Measurements from ENCODE around the gene NUDT3. TPM values are rescaled to one million over a fixed set of nuclear protein-coding genes. Genes with fewer than 3 reads are reported as not detected.

NUDT3 gene
- total RNA-seq, 4 donors from 2014 or later = 32.2 to 66.3 (median 46.9) TPM

DNA sequence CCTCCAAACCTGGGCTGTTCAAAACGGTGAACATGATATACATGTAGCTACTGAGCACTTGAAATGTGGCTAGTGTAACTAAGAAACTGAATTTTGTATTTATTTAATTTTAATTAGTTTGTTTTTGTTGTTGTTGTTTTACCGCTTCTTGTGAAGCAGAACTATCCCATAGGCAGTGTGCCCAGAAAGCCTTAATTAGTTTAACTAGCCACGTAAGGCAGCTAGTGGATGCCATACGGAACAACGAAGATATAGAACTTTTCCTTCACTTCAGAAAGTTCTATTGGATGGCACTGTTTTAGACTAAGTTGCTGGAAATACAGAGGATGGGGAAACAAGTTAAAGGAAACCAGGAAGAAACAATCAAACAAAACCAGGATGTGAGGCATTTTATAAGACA, 70.6 kb downstream of the NUDT3 start:
- H3K4me3 ChIP-seq = no peak overlapping the region
- no peak overlapping the region for H3K27ac ChIP-seq
- no peaks in the 10 kb centered on the region for H3K9me3 ChIP-seq
- no peaks in the 10 kb centered on the region for H3K27me3 ChIP-seq
- no peak for TF ChIP-seq POLR2AphosphoS5 (IDR thresholded peaks at IDR 0.05)
- ATAC-seq = no peak
- peaks cover 0 to 35% (median 0%) of the 10 kb centered on the region in 3 donors for H3K4me1 ChIP-seq
- WGBS, 2 donors (ENCODE audit: low coverage in 1 of 2) = 92 to 93% methylated on average over 4 to 5 of the region's 5 CpGs
- H3K36me3 ChIP-seq = peaks cover 0 to 5% of the 10 kb centered on the region in 2 donors

DNA sequence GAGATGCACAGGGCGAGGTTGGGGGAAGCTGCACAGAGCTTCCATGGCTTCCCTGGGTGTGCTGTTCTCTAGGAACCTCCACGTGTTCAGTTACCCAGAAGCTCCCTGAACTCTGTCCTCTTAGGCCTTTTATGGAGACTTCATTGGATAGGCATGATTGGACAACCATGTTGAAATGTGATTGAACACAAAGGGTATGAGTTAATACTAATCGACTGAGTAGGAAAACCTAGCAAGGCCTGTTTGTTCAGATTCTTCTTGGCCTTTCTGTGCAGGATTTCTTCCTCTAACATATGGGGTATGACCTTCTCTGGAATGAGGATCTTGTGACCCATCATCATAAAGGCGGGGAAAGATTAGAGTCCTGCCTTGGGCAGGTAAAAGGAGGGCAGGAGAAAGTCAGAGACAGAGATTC, 73.0 kb downstream of the NUDT3 start:
- H3K4me3 ChIP-seq = no peak overlapping the region
- H3K36me3 ChIP-seq = peaks cover 0 to 5% of the 10 kb centered on the region in 2 donors
- H3K27me3 ChIP-seq = no peaks in the 10 kb centered on the region
- H3K9me3 ChIP-seq = no peaks in the 10 kb centered on the region
- ATAC-seq = no peak
- 91 to 93% methylated on average over 3 of the region's 4 CpGs for WGBS, 2 donors (ENCODE audit: low coverage in 1 of 2)
- H3K27ac ChIP-seq = no peak overlapping the region
- H3K4me1 ChIP-seq = peaks cover 0 to 34% (median 0%) of the 10 kb centered on the region in 3 donors
- TF ChIP-seq POLR2A (IDR thresholded peaks at IDR 0.05) (no peak), EP300 (IDR thresholded peaks at IDR 0.05) (no peak), POLR2AphosphoS5 (IDR thresholded peaks at IDR 0.05) (no peak)
- TF ChIP-seq, protein P1, sequence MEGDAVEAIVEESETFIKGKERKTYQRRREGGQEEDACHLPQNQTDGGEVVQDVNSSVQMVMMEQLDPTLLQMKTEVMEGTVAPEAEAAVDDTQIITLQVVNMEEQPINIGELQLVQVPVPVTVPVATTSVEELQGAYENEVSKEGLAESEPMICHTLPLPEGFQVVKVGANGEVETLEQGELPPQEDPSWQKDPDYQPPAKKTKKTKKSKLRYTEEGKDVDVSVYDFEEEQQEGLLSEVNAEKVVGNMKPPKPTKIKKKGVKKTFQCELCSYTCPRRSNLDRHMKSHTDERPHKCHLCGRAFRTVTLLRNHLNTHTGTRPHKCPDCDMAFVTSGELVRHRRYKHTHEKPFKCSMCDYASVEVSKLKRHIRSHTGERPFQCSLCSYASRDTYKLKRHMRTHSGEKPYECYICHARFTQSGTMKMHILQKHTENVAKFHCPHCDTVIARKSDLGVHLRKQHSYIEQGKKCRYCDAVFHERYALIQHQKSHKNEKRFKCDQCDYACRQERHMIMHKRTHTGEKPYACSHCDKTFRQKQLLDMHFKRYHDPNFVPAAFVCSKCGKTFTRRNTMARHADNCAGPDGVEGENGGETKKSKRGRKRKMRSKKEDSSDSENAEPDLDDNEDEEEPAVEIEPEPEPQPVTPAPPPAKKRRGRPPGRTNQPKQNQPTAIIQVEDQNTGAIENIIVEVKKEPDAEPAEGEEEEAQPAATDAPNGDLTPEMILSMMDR (IDR thresholded peaks at IDR 0.05) = no peak

DNA sequence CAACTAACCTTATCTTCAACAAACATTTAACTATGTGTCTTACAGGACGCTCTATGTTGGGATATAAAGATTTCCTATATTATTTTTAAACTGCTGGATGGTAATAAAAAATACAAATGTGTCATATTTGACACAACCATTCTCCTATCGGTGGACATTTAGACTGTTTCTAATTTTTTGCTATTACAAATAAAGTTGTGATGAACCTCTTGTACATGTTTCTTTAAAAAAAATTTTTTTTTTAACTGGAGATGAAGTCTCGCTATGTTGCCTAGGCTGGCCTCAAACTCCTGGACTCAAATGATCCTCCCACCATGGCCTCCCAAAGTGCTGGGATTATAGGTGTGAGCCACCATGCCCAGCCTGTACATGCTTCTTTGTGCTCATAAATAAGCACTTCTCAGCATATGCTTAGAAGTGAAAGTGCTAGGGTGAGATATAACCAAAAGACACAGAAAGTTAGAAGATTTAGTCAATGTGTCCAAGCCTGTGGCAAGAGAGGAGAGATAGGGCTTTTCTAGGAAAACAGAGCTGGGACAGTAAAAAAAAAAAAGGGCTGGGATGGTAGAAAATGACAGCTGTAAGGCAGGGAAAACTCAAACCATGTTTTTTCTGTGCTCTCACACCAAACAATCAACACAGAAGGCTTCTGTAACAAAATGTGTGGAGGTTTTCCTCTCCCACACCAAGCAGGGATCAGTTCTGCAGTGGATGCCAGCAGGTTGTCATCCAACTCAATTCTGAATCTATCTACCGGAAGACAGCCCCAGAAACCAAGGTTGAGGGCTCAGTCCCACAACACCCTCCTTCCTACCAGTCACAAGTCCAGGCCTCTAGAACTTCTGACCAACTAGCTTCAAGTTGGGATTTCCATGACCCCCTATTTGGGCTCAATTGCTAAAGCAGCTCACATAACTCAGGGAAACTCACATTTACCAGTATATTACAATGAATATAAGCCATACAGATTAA, 73.7 kb downstream of the NUDT3 start:
- 53 to 64% methylated on average over 4 of the region's 4 CpGs for WGBS, 2 donors (ENCODE audit: low coverage in 1 of 2)
- peaks cover 0 to 5% of the 10 kb centered on the region in 2 donors for H3K36me3 ChIP-seq
- peaks cover 0 to 34% (median 0%) of the 10 kb centered on the region in 3 donors for H3K4me1 ChIP-seq
- TF ChIP-seq POLR2AphosphoS5 (IDR thresholded peaks at IDR 0.05) (no peak), EP300 (IDR thresholded peaks at IDR 0.05) (no peak)
- H3K27ac ChIP-seq = no peak overlapping the region
- no peaks in the 10 kb centered on the region for H3K9me3 ChIP-seq
- no peak overlapping the region for H3K4me3 ChIP-seq
- no peak for ATAC-seq
- no peaks in the 10 kb centered on the region for H3K27me3 ChIP-seq

DNA sequence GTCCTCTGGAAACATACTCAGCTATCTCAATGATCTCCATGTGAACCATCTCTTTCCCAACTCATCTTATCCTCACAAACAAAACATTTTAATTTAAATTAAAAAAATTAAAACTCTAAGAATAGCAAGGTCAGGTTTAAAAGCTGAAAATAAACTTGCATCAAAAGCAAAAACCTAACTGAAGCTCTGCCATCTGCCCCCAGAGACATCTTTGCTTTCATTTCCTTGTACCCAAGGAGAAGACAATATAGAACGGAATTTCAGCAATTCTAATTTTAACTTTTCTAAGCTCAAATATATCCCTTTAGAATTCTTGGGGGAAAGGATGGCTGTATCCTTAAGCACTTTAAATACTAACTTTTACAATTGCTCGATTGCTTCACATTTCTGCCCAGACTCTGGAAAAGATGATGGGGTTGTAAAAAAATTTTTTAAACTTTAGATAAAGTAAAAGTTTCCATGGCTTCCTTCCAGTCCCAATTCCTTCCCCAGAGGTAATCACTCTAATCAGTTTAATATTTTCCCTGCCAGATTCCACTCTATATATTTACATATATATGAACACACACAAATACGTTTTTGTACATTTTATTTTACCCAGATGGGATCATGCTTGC, 74.5 kb downstream of the NUDT3 start:
- peaks cover 0 to 34% (median 0%) of the 10 kb centered on the region in 3 donors for H3K4me1 ChIP-seq
- 10 to 42% methylated on average over 3 of the region's 3 CpGs for WGBS, 2 donors (ENCODE audit: low coverage in 1 of 2)
- H3K4me3 ChIP-seq = no peak overlapping the region
- H3K27me3 ChIP-seq = no peaks in the 10 kb centered on the region
- peaks cover 0 to 5% of the 10 kb centered on the region in 2 donors for H3K36me3 ChIP-seq
- no peaks in the 10 kb centered on the region for H3K9me3 ChIP-seq
- no peak for TF ChIP-seq POLR2AphosphoS5 (IDR thresholded peaks at IDR 0.05)
- TF ChIP-seq, protein P1 (IDR thresholded peaks at IDR 0.05) = no peak
- TF ChIP-seq EP300 (IDR thresholded peaks at IDR 0.05) = no peak
- TF ChIP-seq POLR2A (IDR thresholded peaks at IDR 0.05) = no peak
- ATAC-seq = no peak
- no peak overlapping the region for H3K27ac ChIP-seq

DNA sequence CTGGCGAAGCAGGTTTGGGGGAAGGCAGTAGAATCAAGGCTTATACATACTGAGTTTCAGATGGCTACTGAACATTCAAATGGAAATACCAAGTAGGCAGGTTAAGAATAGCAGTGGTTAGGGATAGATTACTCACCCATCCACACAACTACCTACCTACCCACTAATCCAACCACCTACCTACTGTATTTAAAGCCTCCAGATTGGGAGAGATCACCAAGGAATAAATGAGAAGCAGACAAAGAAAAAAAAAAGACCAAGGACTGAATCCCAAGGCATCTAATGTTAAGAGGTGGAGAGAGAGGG, 75.3 kb downstream of the NUDT3 start:
- 100% methylated on average over 1 of the region's 1 CpG for WGBS, 2 donors (ENCODE audit: low coverage in 1 of 2)
- H3K27ac ChIP-seq = no peak overlapping the region
- no peak for TF ChIP-seq EP300 (IDR thresholded peaks at IDR 0.05)
- TF ChIP-seq, protein P1 (IDR thresholded peaks at IDR 0.05) = no peak
- TF ChIP-seq POLR2A (IDR thresholded peaks at IDR 0.05) = no peak
- TF ChIP-seq POLR2AphosphoS5 (IDR thresholded peaks at IDR 0.05) = no peak

More for the DNA sequence above, 75.3 kb downstream of the NUDT3 start:
- H3K36me3 ChIP-seq = peaks cover 0 to 5% of the 10 kb centered on the region in 2 donors
- H3K4me3 ChIP-seq = no peak overlapping the region
- no peaks in the 10 kb centered on the region for H3K9me3 ChIP-seq
- ATAC-seq = no peak
- no peaks in the 10 kb centered on the region for H3K27me3 ChIP-seq
- peaks cover 0 to 34% (median 0%) of the 10 kb centered on the region in 3 donors for H3K4me1 ChIP-seq

All from gastroesophageal sphincter (tissue), 4 donors.